Kidney (tissue), 14 donors: ENCODE data around the gene NCDN. TPM values are rescaled to one million over a fixed set of nuclear protein-coding genes. Genes with fewer than 3 reads are reported as not detected.

Source experiments
- DNase-seq, 5 donors: peaks; one replicate each; pipeline ENCODE4 v3.0.0-alpha.2; 2013 to 2020
- FAIRE-seq: peaks from 2 replicates; lab custom pipeline; 2012; peaks lifted over from hg19 to GRCh38; lab: Jason Lieb, UNC
- H3K27ac ChIP-seq, 2 donors: one replicate each; pipeline ENCODE4 v1.7.0; 2013; ENCODE audit warnings: low read depth in 2 of 2, low read length in 2 of 2, inconsistent platforms in 1 of 2
- H3K27me3 ChIP-seq: one replicate; pipeline ENCODE4 v1.7.1; 2013; ENCODE audit warnings: low read length, inconsistent platforms; ENCODE audit not compliant: control insufficient read depth, insufficient read depth
- H3K36me3 ChIP-seq, 3 donors: one replicate each; pipeline versions ENCODE4 v1.7.0 to v1.7.1; 2013; ENCODE audit warnings: low read length in 3 of 3, control low read depth in 1 of 3, inconsistent platforms in 1 of 3; ENCODE audit not compliant: insufficient read depth in 3 of 3, control insufficient read depth in 2 of 3
- H3K4me1 ChIP-seq, 3 donors: one replicate each; pipeline versions ENCODE4 v1.7.0 to v1.7.1; 2013; ENCODE audit warnings: low read length in 3 of 3, inconsistent platforms in 1 of 3, low read depth in 1 of 3; ENCODE audit not compliant: control insufficient read depth in 2 of 3, insufficient read depth in 2 of 3
- H3K4me3 ChIP-seq, 3 donors: one replicate each; pipeline versions ENCODE4 v1.7.0 to v1.8.1; 2013; ENCODE audit warnings: low read length in 3 of 3, control low read depth in 1 of 3, inconsistent platforms in 1 of 3
- H3K9ac ChIP-seq, 3 donors: one replicate each; pipeline versions ENCODE4 v1.7.0 to v1.7.1; 2013; ENCODE audit warnings: low read length in 3 of 3, control low read depth in 1 of 3, inconsistent platforms in 1 of 3
- H3K9me3 ChIP-seq, 3 donors: one replicate each; pipeline versions ENCODE4 v1.7.0 to v1.7.1; 2013; ENCODE audit warnings: low read length in 3 of 3, control low read depth in 1 of 3, inconsistent platforms in 1 of 3; ENCODE audit not compliant: control insufficient read depth in 2 of 3, insufficient read depth in 1 of 3
- CTCF ChIP-seq: IDR thresholded peaks from 3 replicates; pipeline ENCODE4 v1.5.1; 2012; ENCODE audit warnings: mild to moderate bottlenecking, moderate library complexity, borderline replicate concordance; ENCODE audit not compliant: insufficient read depth; ENCODE audit errors: extremely low read depth
- intact Hi-C: fragments of 100-400 bp; cut with DNase I; formaldehyde crosslinking; loops from one replicate; pipeline ENCODE4 v1.11.1; 2022
- polyA plus RNA-seq: library from polyadenylated mRNA; stranded (reverse); fragments of 350-450 nt; fragmentation: Illumina TruSeq; extraction: RNeasy Lipid Tissue Mini Kit (QIAGEN cat#74804); gene quantifications from one replicate; pipeline ENCODE4 v1.2.3, GENCODE V29; 2014; ENCODE audit warnings: low read depth, low replicate concordance; ENCODE audit not compliant: insufficient read depth
- total RNA-seq: library from RNA; stranded (reverse); fragmentation: NEBNext Ultra II Directional; extraction: Animal tissue kit (Norgen Biotek cat#: 25700); gene quantifications from one replicate; pipeline ENCODE4 v1.2.1, GENCODE V29; 2021
- donor health status: control.
- donor health status: control.
- donor health status: control.
- donor health status: control.
- donor health status: control.
- donor health status: DM: yes; HTN: yes; CAD: no.
- donor health status: Normal renal cell carcinoma (clear cell type).

The NCDN gene
- total and polyA plus RNA-seq, 2 donors from 2014 or later: 14.3 to 22.4 TPM

DNA sequence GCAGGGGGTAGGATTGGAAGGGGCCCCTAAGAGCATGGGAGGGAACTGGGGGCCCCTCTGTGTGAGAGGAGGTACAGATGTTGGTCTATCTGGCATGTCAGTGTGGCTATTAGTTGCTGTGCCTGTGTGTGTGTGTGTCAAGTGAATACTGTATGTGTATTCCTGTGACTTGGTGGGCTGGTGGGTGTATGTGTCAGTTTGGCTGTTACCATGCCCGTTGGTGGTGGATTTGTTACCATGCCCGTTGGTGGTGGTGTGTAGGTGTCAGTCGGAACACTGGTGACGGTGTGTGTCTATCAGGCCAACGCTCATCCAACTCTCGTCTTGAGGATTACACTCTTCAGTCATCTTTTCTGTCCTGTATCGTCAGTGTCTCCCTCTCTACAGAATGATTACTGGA, 38.1 kb downstream of the NCDN start:
- H3K4me3 ChIP-seq: no peak overlapping the region
- H3K27ac ChIP-seq: no peak overlapping the region
- peaks cover 0 to 5% (median 2%) of the 10 kb centered on the region in 3 donors for H3K36me3 ChIP-seq
- FAIRE-seq: no peak
- TF ChIP-seq CTCF: no peak
- H3K9me3 ChIP-seq: no peaks in the 10 kb centered on the region
- no peak for DNase-seq
- no peak overlapping the region for H3K9ac ChIP-seq
- H3K4me1 ChIP-seq: no peaks in the 10 kb centered on the region
- intact Hi-C loops: no loop called here
- H3K27me3 ChIP-seq: no peaks in the 10 kb centered on the region

DNA sequence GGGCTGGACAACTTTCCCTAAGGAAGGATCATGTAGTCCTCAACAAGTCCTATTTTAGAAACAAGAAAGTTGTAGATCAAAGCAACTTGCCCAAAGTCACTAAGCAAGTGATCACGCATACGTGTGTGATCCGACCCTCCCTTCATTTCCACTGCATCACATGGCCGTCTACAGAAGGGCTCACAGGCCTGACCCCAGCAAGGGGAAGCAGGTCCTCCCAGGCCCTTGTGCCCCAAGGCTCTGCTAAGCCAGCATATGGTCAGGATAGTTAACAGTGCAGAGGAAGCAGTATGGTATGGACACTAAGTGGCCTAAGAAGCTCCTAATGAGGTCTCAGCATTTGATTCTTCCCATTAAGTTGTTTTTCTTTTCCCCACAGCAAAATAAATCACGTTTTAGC, 40.3 kb downstream of the NCDN start:
- Histone ChIP-seq H3K4me1 (no peaks in the 10 kb centered on the region), H3K36me3 (peaks cover 2 to 8% (median 5%) of the 10 kb centered on the region in 3 donors), H3K9me3 (no peaks in the 10 kb centered on the region), H3K27ac (no peak overlapping the region), H3K27me3 (no peaks in the 10 kb centered on the region), H3K9ac (no peak overlapping the region), H3K4me3 (no peak overlapping the region)
- no peak for TF ChIP-seq CTCF
- FAIRE-seq (no peak), DNase-seq (no peak)
- intact Hi-C loops: no loop called here

GRCh38 chr1:35598895-35599294, 41.3 kb downstream of the NCDN start:
- H3K27ac ChIP-seq: no peak overlapping the region
- H3K9me3 ChIP-seq: no peaks in the 10 kb centered on the region
- no peaks in the 10 kb centered on the region for H3K27me3 ChIP-seq
- DNase-seq: no peak
- no peak overlapping the region for H3K4me3 ChIP-seq
- H3K4me1 ChIP-seq: no peaks in the 10 kb centered on the region
- peaks cover 4 to 14% (median 5%) of the 10 kb centered on the region in 3 donors for H3K36me3 ChIP-seq
- FAIRE-seq: no peak
- no peak for TF ChIP-seq CTCF
- H3K9ac ChIP-seq: no peak overlapping the region
- intact Hi-C loops: no loop called here

DNA sequence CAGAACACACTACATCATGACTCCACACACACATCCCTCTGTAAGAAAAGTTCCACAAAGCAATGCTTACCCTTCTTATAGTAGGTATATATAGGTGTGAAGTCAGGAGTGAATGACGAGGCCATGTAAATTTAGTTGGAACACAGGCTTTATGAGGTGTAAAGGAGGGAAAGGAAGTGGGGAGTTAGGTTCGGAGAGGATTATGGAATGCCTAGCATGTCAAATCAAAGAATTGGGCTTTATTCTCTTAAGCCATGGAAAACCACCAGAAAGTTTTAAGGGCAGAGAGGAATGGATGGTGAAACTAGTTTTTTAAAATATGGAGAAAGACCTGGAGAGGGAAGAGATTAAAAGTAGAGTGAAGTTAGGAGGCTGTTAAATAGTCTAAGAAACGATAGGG, 41.8 kb downstream of the NCDN start:
- H3K9me3 ChIP-seq: no peaks in the 10 kb centered on the region
- no peak for FAIRE-seq
- no peak for DNase-seq
- H3K4me1 ChIP-seq: no peaks in the 10 kb centered on the region
- H3K36me3 ChIP-seq: peaks cover 4 to 14% (median 9%) of the 10 kb centered on the region in 3 donors
- H3K27ac ChIP-seq: no peak overlapping the region
- intact Hi-C loops: no loop called here
- H3K9ac ChIP-seq: no peak overlapping the region
- TF ChIP-seq CTCF: no peak
- H3K4me3 ChIP-seq: no peak overlapping the region
- H3K27me3 ChIP-seq: no peaks in the 10 kb centered on the region
